Left cardiac atrium (tissue), 4 donors: ENCODE data around the gene NUDT14. TPM values are rescaled to one million over a fixed set of nuclear protein-coding genes. Genes with fewer than 3 reads are reported as not detected.
A peak's percentile ranks its signal among the peaks of the same experiment; 100 is the strongest.

ENCODE experiments used
- ATAC-seq, 2 donors: fragments of 200-7000 bp; cut with Tn5 transposase; one replicate each; pipeline ENCODE4 v1.9.1; 2020; ENCODE audit warnings: mild to moderate bottlenecking in 2 of 2, moderate library complexity in 2 of 2
- DNase-seq: peaks from one replicate; pipeline ENCODE4 v3.0.0-alpha.2; 2020
- intact Hi-C, 2 donors: fragments of 100-400 bp; cut with DNase I; formaldehyde crosslinking; loops; one replicate each; pipeline versions ENCODE4 v1.14.1 to v1.15.1; 2022 to 2023
- total RNA-seq, 2 donors: library from RNA; stranded (reverse); fragmentation: NEBNext Ultra II Directional; extraction: Animal tissue kit (Norgen Biotek cat#: 25700); gene quantifications; one replicate each; pipeline ENCODE4 v1.2.1, GENCODE V29; 2021
- donor health status: DM: no; HTN: yes; CAD: no.
- donor health status: DM: no; HTN: yes; CAD: no; lungs with severe emphysema.
- donor health status: DM: yes; HTN: yes; CAD: no.
- donor health status: Dilated cardiomyopathy.

Gene NUDT14
- total RNA-seq, 2 donors from 2014 or later = 25.9 to 29.1 TPM

GRCh38 chr14:105144026-105144665 lies 37.0 kb downstream of the NUDT14 start:
- DNase-seq (no peak), ATAC-seq (no peak)
- intact Hi-C loops = no loop called here

DNA sequence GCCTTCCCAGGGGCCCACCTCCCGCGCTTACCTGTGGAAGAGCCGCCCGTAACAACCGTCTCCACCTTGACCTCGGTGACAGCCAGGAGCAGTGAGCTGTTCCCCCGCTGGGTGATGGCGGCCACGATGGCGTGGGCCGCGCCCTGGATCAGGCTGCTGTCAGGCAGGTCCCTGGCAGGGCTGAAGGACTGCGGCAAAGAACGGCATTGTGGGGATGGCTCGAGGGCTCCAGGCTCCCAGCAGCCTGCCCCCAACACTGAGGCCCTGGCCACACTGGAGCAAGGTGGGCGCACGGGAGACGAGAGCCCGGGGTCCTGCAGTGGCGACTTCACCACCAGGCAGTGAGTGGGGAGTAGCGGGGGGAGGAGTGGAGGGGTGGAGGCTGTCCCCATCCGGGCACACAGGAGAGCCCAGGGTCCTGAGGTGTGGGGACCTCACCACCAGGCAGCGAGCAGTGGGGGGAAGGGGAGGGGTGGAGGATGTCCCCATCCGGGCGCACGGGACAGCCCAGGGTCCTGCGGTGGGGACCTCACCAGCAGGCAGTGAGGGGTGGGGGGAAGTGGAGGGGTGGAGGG lies 37.6 kb downstream of the NUDT14 start:
- intact Hi-C loops = no loop called here
- peak; percentile 17 for DNase-seq

DNA sequence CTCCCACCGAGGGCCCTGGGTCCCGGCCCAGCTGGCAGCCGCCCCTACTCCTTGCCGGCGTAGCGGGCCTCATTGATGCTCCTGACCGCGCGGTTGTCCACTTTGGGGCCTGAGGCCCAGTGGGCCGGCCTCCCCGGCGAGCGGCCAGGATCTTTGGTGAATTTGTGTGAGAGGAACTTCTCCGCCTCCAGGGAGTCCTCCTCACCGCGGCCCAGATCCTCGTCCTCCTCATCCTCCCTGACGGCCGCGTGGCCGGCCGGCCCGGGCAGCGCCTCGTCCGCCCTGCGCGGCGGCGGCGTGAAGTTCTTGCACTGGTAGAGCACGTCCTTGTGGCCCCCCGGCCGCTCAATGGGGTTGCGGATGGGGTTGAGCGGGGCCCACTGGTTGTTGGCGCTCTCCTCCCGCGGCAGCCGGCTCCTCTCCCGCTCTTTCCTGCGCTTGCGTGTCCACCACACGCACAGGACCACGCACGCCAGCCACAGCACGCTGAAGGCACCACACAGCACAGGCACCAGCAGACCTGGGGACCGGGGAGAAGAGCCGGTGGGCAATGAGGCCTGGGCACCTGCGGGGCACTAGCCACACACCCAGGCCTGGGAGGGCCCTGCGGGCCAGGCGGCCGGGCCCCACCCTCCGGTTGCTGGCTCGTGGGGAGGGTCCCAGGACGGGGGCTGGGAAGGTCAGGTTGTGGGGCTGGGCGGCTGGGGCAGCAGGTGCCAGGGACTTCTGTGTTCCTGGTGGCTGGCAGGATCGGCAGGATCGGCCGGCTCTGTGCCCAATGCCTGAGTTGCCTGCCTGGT lies 38.3 kb downstream of the NUDT14 start:
- DNase-seq (peak; percentile 22), ATAC-seq (no peak)
- intact Hi-C loops = no loop called here

More for the DNA sequence above, 37.6 kb downstream of the NUDT14 start:
- no peak for ATAC-seq

- intact Hi-C loops = no loop called here
- DNase-seq = peak; percentile 16
- no peak for ATAC-seq
These were observed 39.4 kb downstream of the NUDT14 start for GRCh38 chr14:105141486-105142281.

DNA sequence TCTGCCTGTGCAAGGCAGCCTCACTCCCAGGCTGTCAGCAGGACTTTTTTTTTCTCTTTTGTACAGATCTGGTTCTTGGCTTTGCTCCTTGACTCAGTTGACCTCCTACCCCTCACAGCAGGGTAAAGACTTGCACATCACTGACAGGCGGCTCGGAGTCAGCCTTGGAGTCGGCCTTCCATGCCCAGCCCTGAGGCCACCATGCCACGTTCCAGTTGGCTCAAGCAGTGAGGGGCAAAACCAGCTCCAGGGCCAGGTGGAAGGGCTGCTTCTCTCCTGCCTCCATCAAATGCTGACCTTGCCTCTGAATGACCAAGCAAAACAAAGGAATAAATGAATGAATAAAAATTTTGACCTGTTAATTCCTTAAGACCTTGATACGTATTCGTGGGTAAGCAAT lies 40.1 kb downstream of the NUDT14 start:
- no peak for DNase-seq
- ATAC-seq = no peak
- intact Hi-C loops = no loop called here

DNA sequence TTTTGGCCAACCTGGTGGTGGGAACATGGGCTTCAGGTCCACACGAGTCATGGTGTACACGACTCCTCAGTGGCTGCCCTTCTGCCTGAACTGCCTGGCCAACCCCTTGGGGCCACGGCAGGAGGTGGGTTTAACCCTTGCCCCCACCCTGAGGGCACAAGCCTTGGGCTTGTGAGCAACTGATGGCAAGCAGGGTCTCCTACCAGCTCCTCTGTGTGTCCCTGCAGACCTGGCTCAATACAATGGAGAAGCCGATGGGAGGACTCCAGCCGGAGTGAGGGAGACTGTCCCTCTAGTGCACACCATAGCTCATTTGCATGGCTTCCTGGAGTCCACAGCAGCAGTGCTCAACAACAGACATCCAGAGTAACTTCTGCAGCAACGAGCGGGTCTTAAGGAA lies 40.5 kb downstream of the NUDT14 start:
- intact Hi-C loops = no loop called here
- no peak for DNase-seq
- no peak for ATAC-seq

DNA sequence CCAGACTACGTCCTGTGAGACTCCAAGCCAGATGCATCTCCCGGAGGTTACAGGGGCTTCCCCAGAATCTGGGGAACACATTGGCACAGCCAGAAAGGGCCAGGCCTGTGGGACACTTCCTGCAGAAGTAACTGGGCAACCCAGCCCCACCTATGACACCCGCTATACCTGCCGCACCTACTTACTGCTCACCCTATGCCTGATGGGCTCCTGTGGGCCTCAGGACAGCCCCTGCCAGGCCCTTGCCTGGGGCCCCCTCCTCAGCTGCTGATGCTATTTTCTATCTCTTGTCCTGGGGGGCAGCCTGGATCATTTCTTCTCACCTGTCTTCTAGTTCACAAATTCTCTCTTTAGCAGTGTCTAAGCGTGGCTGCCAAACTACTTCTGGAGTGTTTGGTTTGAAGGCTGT lies 41.3 kb downstream of the NUDT14 start:
- ATAC-seq (no peak), DNase-seq (no peak)
- intact Hi-C loops = no loop called here

- intact Hi-C loops = no loop called here
- DNase-seq (no peak), ATAC-seq (no peak)
These were observed 41.8 kb downstream of the NUDT14 start for GRCh38 chr14:105139212-105139825.

DNA sequence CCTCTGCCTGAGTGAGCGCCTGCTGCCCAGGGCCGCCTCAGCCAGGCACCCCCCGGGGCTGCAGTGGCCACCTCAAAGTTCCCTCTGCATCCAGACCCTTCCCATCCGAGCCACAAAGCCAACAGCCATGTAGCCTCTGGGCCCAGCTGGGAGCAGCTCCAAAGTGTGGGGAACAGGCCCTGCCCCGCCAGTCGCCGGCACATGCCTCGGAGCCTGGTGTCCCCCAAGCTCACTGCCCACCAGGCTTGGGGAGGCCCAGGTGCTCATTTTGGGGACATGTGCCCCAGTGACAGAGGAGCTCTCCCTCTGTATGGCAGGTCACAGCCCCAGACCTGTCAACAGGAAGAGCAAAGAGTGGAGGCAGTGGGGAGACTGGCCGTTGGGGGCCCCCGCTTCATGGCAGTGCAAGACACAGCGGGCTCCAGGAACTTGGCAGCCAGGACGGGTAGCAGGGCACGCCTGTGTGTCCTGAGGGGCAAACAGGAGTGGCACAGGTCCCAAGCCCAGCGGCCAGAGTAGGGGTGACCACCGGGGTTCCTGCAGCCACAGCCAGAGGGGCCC lies 42.5 kb downstream of the NUDT14 start:
- DNase-seq (no peak), ATAC-seq (no peak)
- intact Hi-C loops = no loop called here

DNA sequence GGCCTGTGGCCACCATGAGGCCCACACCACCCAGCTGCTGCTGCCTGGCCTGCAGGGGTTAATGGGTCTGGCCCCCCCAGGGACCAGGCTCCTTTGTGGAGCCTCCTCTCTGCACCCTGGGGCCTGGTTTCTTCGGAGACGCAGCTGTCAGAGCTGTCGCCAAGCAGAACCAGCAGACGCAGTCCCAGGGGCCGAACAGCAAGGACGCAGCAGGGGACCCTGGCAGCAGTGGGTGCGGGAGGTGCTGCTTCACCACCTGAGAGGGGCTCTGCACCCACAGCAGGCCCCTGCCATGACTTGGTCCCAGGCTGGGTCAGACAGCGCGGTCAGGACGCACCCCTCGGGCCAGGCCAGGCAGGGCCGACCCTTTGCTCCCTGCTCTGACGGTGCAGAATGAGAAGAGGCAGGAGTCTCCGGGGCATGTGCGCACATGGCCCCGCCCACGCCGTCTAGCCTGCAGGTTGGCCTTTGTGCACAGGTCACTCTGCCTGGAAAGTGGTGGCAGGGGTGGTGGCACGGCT lies 43.0 kb downstream of the NUDT14 start:
- intact Hi-C loops = no loop called here
- ATAC-seq (no peak), DNase-seq (peak; percentile 18)

DNA sequence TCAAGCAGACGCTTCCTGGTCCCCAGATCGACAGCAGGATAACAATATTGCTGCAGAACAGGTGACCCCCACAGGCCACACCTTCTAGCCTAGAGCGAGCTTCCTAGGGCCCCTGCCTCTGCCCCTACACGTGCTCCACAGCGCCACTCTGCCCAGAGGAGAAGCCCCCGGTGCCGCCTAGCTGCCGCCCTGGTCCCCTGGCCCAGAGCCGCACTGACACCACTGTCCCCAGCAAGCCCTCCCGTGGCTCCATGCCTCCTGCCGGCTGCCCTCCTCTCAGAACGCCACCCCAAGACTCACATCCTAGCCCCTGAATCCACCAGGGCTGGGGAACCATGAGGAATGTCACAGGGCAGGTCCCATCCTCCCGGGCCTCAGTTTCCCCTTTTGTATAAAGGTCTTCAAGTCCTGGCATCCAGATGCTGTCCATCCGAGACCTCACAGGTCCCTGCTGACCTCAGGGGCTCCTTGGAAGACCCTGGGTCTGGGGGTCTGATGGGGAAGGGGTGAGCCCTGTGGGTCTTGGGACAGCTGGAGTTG lies 43.6 kb downstream of the NUDT14 start:
- intact Hi-C loops = no loop called here

GRCh38 chr14:105136401-105137322 lies 44.5 kb downstream of the NUDT14 start:
- DNase-seq (no peak), ATAC-seq (no peak)
- intact Hi-C loops = no loop called here

More for the DNA sequence above, 43.6 kb downstream of the NUDT14 start:
- DNase-seq (no peak), ATAC-seq (no peak)

DNA sequence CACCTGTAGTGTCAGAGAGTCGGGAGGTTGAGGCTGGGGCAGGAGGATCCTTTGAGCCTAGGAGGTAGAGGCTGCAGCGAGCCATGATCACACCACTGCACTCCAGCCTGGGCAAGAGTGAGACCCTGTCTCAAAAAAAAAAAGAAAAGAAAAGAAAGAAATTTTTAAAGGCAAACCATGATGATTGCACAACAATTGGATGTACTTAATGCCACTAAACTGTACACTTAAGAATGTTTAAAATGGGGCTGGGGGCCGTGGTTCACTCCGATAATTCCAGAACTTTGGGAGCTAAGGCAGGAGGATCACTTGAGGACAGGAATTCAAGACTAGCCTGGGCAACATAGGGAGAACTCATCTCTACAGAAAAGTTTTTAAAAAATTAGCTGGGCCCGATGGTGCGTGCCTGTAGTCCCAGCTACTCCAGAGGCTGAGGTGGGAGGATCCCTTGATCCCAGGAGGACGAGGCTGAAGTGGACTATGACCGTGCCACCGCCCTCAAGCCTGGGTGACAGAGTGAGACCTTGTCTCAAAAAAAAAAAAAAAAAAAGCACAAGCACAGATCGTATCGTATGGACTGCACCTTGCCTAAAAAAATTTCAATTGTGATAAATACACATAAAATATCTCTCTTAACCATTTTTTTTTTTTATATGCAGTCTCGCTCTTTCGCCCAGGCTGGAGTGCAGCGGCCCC lies 45.3 kb downstream of the NUDT14 start:
- intact Hi-C loops = no loop called here
- DNase-seq (no peak), ATAC-seq (no peak)

GRCh38 chr14:105132921-105133654 lies 48.0 kb downstream of the NUDT14 start:
- ATAC-seq (no peak), DNase-seq (no peak)
- intact Hi-C loops = no loop called here

DNA sequence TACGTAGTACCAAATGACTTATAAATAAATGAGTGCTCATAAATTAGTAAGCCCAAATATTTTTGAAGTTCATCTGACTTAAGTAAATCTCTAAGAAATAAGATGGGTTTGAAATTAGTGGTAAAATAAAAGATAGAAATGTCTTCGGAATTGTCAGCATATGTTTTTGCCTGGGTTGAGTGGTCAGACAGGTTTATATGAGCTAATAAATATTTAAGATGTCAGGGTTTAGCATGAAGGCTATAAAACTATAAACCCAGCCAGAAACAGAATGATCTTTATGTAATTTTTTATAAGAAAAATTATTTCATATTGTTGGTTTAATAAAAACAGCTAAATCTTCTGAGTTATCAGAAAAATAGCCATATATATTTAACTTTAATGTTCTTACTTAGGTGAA lies 49.9 kb downstream of the NUDT14 start:
- ATAC-seq (no peak), DNase-seq (no peak)

DNA sequence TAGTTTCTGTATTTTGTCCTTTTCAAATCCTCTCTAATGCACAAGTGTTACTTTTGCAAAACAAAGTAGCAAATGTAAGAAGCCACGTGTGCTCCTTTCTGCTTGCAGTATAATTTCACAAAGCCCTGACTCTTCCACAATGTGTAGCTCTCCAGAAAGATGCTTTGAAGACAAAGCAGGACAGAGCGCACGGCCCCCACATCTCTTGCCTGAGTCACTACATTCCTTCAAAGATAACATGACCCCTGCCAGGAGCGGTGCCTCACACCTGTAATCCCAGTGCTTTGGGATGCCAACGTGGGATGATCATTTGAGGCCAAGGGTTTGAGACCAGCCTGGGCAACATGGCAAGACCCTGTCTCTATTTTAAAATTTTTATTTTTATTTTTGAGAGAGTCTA lies 53.1 kb downstream of the NUDT14 start:
- ATAC-seq (no peak), DNase-seq (no peak)
- intact Hi-C loops = no loop called here

More for the DNA sequence above, 49.9 kb downstream of the NUDT14 start:
- intact Hi-C loops = no loop called here
